ENCODE measurements around the gene ADAM12.

GRCh38 chr10:126268013-126268920, 120.0 kb downstream of the ADAM12 start:
- TF ChIP-seq, protein P1, sequence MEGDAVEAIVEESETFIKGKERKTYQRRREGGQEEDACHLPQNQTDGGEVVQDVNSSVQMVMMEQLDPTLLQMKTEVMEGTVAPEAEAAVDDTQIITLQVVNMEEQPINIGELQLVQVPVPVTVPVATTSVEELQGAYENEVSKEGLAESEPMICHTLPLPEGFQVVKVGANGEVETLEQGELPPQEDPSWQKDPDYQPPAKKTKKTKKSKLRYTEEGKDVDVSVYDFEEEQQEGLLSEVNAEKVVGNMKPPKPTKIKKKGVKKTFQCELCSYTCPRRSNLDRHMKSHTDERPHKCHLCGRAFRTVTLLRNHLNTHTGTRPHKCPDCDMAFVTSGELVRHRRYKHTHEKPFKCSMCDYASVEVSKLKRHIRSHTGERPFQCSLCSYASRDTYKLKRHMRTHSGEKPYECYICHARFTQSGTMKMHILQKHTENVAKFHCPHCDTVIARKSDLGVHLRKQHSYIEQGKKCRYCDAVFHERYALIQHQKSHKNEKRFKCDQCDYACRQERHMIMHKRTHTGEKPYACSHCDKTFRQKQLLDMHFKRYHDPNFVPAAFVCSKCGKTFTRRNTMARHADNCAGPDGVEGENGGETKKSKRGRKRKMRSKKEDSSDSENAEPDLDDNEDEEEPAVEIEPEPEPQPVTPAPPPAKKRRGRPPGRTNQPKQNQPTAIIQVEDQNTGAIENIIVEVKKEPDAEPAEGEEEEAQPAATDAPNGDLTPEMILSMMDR (tag by site-specific recombination; IDR thresholded peaks at IDR 0.05), result no peak
- no peak for TF ChIP-seq ZNF266 (tag by site-specific recombination; IDR thresholded peaks at IDR 0.05; ENCODE audit: low read depth)
- TF ChIP-seq REST (tag by site-specific recombination; IDR thresholded peaks at IDR 0.05), result no peak
- TF ChIP-seq ZBTB7A (tag by site-specific recombination; IDR thresholded peaks at IDR 0.05; ENCODE audit: low read depth), result no peak
- TF ChIP-seq ZSCAN30 (tag by site-specific recombination; IDR thresholded peaks at IDR 0.05), result no peak
- no peak for TF ChIP-seq MYNN (tag by site-specific recombination; IDR thresholded peaks at IDR 0.05; ENCODE audit: borderline replicate concordance)
- TF ChIP-seq, protein P2, sequence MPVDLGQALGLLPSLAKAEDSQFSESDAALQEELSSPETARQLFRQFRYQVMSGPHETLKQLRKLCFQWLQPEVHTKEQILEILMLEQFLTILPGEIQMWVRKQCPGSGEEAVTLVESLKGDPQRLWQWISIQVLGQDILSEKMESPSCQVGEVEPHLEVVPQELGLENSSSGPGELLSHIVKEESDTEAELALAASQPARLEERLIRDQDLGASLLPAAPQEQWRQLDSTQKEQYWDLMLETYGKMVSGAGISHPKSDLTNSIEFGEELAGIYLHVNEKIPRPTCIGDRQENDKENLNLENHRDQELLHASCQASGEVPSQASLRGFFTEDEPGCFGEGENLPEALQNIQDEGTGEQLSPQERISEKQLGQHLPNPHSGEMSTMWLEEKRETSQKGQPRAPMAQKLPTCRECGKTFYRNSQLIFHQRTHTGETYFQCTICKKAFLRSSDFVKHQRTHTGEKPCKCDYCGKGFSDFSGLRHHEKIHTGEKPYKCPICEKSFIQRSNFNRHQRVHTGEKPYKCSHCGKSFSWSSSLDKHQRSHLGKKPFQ (tag by site-specific recombination; IDR thresholded peaks at IDR 0.05), result no peak
- no peak for TF ChIP-seq ZNF114 (tag by site-specific recombination; IDR thresholded peaks at IDR 0.05)
- TF ChIP-seq ZNF175 (tag by site-specific recombination; IDR thresholded peaks at IDR 0.05), result no peak
- TF ChIP-seq ZNF792 (tag by site-specific recombination; IDR thresholded peaks at IDR 0.05), result no peak
- no peak for TF ChIP-seq ZNF664 (tag by site-specific recombination; IDR thresholded peaks at IDR 0.05)
- TF ChIP-seq ZNF404 (tag by site-specific recombination; IDR thresholded peaks at IDR 0.05), result no peak
- no peak for TF ChIP-seq ZNF560 (tag by site-specific recombination; IDR thresholded peaks at IDR 0.05; ENCODE audit: borderline replicate concordance)
